ENCODE results near the gene NXPE3.

NXPE3 gene

DNA sequence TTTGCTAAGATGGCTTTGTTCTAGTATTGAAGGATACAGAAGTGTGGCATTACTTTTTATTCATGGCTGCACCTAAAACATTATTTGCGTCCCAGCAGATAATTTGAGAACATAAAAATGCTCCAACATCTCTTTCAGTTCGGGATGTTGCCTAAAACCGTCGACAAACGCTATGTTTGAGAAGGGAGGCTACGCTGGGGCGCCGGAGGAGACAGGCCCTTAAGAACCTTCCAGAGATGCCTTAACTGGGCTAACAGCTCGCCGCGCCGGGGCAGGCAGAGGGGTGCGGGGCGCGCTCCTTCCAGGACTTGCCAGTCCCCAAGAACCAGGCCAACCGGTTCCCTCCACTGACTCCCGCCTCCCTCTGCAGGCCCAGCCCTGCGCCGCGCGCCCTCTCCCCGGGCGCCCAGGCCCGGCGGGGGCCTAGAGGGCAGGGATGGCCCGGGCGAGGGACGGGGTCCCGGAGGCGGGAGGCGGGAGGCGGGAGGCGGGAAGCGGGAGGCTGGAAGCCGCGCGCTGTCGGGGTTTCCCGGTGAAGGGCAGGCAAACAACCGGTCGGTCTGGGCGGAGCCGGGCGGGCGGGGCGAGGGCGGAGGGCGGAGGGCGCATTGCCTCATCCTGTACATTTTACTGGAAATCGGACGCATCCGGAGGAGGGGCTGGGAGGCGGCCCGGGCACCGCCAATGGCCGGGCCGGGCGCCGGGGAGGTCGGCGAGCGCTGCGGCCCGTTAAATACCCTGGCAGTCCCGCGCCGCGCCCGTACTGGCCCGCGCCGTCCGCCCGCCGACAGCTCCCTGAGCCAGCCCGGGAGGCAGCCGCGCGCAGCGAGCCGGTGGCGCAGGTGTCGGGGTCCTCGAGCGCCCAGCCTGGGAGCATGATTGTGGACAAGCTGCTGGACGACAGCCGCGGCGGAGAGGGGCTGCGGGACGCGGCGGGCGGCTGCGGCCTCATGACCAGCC, 70.0 kb downstream of the NXPE3 start, which contains the start of gene NFKBIZ:
TSS of gene NFKBIZ (plus strand) at position 761 of the 960 bp plus-strand sequence. CDS start at position 876, 115 bp downstream.
- Histone ChIP-seq H3K4me3 (ENCODE audit: low read depth, low read length) (peak within 1 kb of the TSS; percentile 77), H3K36me3 (ENCODE audit: control insufficient read depth, insufficient read depth, low read length) (peaks cover 9% of the 10 kb centered on the region), H3K9ac (ENCODE audit: low read depth, low read length) (peak within 1 kb of the TSS; percentile 87), H3K27me3 (ENCODE audit: control insufficient read depth, insufficient read depth, low read length) (no peaks in the 10 kb centered on the region), H3K4me1 (ENCODE audit: control insufficient read depth, insufficient read depth, low read length) (peaks cover 5% of the 10 kb centered on the region), H3K9me3 (ENCODE audit: control insufficient read depth, insufficient read depth, low read length) (no peaks in the 10 kb centered on the region)

DNA sequence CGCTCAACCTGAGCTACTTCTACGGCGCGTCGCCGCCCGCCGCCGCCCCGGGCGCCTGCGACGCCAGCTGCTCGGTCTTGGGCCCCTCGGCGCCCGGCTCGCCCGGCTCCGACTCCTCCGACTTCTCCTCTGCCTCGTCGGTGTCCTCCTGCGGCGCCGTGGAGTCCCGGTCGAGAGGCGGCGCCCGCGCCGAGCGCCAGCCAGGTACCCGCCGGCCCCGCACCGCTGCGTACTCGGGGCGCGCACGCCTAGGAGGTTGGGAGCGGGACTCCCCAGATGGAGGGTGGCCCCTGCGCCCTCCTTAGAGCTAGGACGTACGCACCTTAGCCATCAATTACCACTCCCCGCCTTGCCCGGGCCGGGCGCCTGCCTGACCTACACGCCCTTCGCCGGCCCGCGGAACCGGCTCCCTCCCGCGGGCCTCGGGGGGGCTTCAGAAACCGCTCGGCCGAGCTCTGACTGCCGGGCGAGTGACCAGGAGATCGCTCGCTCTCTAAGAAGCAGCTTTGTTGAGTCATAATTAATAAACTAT, 70.8 kb downstream of the NXPE3 start:
- Histone ChIP-seq H3K36me3 (ENCODE audit: control insufficient read depth, insufficient read depth, low read length) (peaks cover 14% of the 10 kb centered on the region), H3K4me1 (ENCODE audit: control insufficient read depth, insufficient read depth, low read length) (peaks cover 5% of the 10 kb centered on the region), H3K9ac (ENCODE audit: low read depth, low read length) (peak overlapping the region; percentile 87), H3K9me3 (ENCODE audit: control insufficient read depth, insufficient read depth, low read length) (no peaks in the 10 kb centered on the region), H3K4me3 (ENCODE audit: low read depth, low read length) (peak overlapping the region; percentile 77), H3K27me3 (ENCODE audit: control insufficient read depth, insufficient read depth, low read length) (no peaks in the 10 kb centered on the region)

DNA sequence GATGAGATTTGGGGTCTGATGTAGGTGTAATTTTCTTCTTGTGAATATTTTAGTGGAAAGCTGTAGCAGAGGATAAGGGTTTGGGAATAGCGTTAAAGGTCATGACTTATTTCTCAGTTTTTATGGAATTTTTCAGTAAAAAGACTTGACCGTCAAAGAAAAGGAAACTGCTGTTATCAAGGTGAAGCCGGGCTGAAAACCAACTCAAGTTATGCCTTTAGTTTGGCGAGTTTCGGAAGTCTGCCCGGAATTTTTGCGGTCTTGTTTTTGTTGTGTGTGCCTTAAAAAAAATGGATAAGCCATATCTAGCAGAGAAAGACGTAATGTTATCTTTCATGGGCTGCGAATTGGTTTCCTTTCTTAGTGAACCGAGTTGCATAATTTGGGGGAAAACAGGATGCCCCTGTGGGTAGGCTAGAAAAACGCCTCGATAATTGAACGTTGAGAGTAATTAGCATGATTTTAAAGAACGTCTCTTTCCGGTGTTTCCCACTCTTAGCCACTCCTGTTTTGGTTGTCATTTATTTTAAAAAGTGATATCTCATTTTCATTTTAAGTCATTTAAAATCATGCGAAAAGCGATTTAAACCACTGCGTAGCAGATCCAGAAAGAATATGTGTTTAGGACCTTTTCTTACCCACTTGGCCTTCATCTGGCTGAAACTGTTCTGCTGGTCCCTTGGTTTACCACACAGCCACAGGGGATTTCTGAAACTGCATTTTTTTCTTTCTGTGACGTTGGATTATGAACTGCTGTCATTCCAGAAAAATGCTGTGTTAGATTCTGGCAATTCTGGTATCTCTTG, 71.4 kb downstream of the NXPE3 start:
- peak overlapping the region; percentile 77 for H3K4me3 ChIP-seq (ENCODE audit: low read depth, low read length)
- peak overlapping the region; percentile 87 for H3K9ac ChIP-seq (ENCODE audit: low read depth, low read length)
- H3K9me3 ChIP-seq (ENCODE audit: control insufficient read depth, insufficient read depth, low read length): no peaks in the 10 kb centered on the region
- peaks cover 5% of the 10 kb centered on the region for H3K4me1 ChIP-seq (ENCODE audit: control insufficient read depth, insufficient read depth, low read length)
- no peaks in the 10 kb centered on the region for H3K27me3 ChIP-seq (ENCODE audit: control insufficient read depth, insufficient read depth, low read length)
- peaks cover 20% of the 10 kb centered on the region for H3K36me3 ChIP-seq (ENCODE audit: control insufficient read depth, insufficient read depth, low read length)

- no peak overlapping the region for H3K9ac ChIP-seq (ENCODE audit: low read depth, low read length)
- no peaks in the 10 kb centered on the region for H3K27me3 ChIP-seq (ENCODE audit: control insufficient read depth, insufficient read depth, low read length)
- peak overlapping the region; percentile 77 for H3K4me3 ChIP-seq (ENCODE audit: low read depth, low read length)
- H3K4me1 ChIP-seq (ENCODE audit: control insufficient read depth, insufficient read depth, low read length): peaks cover 5% of the 10 kb centered on the region
- peaks cover 20% of the 10 kb centered on the region for H3K36me3 ChIP-seq (ENCODE audit: control insufficient read depth, insufficient read depth, low read length)
- no peaks in the 10 kb centered on the region for H3K9me3 ChIP-seq (ENCODE audit: control insufficient read depth, insufficient read depth, low read length)
Observed at GRCh38 chr3:101851072-101851770, 72.2 kb downstream of the NXPE3 start.

DNA sequence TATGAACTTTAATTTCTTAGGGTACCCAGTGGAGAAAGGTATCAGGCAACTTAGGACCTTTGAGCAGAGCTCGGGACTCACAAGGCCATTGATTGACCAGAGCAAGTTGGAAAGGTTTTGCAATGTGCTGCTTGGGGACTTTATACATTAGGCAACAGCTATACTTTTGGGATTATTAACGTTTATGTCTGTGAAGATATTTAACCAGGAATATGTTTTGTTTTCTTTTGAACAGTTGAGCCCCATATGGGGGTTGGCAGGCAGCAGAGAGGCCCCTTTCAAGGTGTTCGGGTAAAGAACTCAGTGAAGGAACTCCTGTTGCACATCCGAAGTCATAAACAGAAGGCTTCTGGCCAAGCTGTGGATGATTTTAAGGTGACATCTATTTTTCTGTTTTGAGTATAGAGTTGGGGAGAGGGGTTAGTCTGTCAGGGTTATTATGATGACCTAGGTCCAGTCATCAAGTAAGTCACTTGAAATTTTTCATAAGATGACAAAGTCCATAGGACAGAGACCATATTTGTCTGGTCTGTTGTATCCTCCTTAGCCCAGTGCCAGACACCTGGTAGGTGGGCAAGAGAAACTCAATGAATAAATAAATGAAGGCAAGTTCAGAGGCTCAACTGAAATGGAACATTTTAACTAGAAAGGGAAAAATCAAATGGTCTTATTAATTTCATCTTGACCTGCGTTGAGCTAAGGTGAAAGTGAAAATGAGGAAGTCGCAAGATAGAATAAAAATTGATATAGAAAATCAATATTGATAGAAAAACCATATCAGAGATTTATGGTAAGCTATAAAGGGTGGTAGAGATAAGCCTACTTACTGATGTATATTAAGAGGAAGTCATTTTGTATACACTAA, 73.1 kb downstream of the NXPE3 start:
- H3K9ac ChIP-seq (ENCODE audit: low read depth, low read length): no peak overlapping the region
- H3K27me3 ChIP-seq (ENCODE audit: control insufficient read depth, insufficient read depth, low read length): no peaks in the 10 kb centered on the region
- peaks cover 23% of the 10 kb centered on the region for H3K36me3 ChIP-seq (ENCODE audit: control insufficient read depth, insufficient read depth, low read length)
- H3K4me3 ChIP-seq (ENCODE audit: low read depth, low read length): no peak overlapping the region
- H3K9me3 ChIP-seq (ENCODE audit: control insufficient read depth, insufficient read depth, low read length): no peaks in the 10 kb centered on the region
- peaks cover 5% of the 10 kb centered on the region for H3K4me1 ChIP-seq (ENCODE audit: control insufficient read depth, insufficient read depth, low read length)

DNA sequence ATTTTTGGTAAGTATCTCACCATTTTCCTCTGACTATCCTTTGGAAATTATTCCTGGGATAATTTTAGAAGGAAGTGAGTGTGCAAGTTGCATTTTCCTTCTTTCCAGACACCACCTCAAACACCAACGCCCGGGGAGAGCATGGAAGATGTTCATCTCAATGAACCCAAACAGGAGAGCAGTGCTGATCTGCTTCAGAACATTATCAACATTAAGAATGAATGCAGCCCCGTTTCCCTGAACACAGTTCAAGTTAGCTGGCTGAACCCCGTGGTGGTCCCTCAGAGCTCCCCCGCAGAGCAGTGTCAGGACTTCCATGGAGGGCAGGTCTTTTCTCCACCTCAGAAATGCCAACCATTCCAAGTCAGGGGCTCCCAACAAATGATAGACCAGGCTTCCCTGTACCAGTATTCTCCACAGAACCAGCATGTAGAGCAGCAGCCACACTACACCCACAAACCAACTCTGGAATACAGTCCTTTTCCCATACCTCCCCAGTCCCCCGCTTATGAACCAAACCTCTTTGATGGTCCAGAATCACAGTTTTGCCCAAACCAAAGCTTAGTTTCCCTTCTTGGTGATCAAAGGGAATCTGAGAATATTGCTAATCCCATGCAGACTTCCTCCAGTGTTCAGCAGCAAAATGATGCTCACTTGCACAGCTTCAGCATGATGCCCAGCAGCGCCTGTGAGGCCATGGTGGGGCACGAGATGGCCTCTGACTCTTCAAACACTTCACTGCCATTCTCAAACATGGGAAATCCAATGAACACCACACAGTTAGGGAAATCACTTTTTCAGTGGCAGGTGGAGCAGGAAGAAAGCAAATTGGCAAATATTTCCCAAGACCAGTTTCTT, 74.2 kb downstream of the NXPE3 start:
- Histone ChIP-seq H3K4me1 (ENCODE audit: control insufficient read depth, insufficient read depth, low read length) (peaks cover 5% of the 10 kb centered on the region), H3K27me3 (ENCODE audit: control insufficient read depth, insufficient read depth, low read length) (no peaks in the 10 kb centered on the region), H3K9ac (ENCODE audit: low read depth, low read length) (no peak overlapping the region), H3K9me3 (ENCODE audit: control insufficient read depth, insufficient read depth, low read length) (no peaks in the 10 kb centered on the region), H3K36me3 (ENCODE audit: control insufficient read depth, insufficient read depth, low read length) (peaks cover 29% of the 10 kb centered on the region), H3K4me3 (ENCODE audit: low read depth, low read length) (no peak overlapping the region)

DNA sequence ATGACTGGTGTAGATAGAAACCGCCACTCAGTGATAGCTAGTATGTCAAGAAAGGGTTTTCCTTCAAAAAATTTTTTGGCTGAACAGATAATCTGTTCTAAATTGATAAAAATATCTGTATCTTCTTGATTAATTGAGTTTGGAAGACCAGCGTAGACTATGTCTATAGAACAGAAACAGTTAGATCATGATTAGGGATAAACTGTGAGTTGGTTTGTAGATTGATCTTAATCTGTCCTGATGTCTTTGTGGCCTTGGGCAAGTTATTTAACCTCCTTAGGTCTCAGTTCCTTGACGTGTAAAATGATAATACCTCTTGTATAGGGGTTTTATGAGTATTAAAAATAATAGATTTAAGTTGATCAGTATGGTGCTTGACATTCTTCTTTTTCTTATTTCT, 75.0 kb downstream of the NXPE3 start:
- no peaks in the 10 kb centered on the region for H3K9me3 ChIP-seq (ENCODE audit: control insufficient read depth, insufficient read depth, low read length)
- no peak overlapping the region for H3K9ac ChIP-seq (ENCODE audit: low read depth, low read length)
- no peaks in the 10 kb centered on the region for H3K4me1 ChIP-seq (ENCODE audit: control insufficient read depth, insufficient read depth, low read length)
- H3K4me3 ChIP-seq (ENCODE audit: low read depth, low read length): no peak overlapping the region
- H3K36me3 ChIP-seq (ENCODE audit: control insufficient read depth, insufficient read depth, low read length): peaks cover 29% of the 10 kb centered on the region
- no peaks in the 10 kb centered on the region for H3K27me3 ChIP-seq (ENCODE audit: control insufficient read depth, insufficient read depth, low read length)

DNA sequence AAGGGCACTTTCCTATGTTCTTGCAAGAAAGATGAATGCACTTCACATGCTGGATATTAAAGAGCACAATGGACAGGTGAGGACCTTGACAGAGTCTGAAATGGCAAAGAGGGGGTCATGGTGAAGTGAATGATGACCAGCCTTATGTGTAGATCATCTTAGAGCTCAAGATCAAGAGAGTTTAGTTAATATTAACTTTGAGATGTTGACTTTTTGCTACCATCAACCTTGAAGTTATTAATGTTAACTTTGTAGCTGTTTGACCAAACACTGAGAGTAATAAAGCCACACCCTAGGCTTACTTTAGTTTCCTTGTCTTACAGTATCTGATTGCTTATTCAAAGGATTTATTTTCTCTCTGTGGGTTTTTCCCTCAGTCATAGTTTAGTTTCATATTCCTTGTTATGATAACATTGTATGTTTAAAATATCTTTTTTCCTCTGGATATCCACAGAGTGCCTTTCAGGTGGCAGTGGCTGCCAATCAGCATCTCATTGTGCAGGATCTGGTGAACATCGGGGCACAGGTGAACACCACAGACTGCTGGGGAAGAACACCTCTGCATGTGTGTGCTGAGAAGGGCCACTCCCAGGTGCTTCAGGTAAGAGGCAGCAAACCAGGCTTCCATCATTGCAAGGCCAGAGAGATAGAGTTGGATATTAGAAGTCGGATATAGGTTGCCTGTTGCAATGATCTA, 75.7 kb downstream of the NXPE3 start:
- no peak overlapping the region for H3K4me3 ChIP-seq (ENCODE audit: low read depth, low read length)
- H3K9ac ChIP-seq (ENCODE audit: low read depth, low read length): no peak overlapping the region
- H3K4me1 ChIP-seq (ENCODE audit: control insufficient read depth, insufficient read depth, low read length): no peaks in the 10 kb centered on the region
- H3K27me3 ChIP-seq (ENCODE audit: control insufficient read depth, insufficient read depth, low read length): no peaks in the 10 kb centered on the region
- H3K36me3 ChIP-seq (ENCODE audit: control insufficient read depth, insufficient read depth, low read length): peaks cover 29% of the 10 kb centered on the region
- no peaks in the 10 kb centered on the region for H3K9me3 ChIP-seq (ENCODE audit: control insufficient read depth, insufficient read depth, low read length)

- Histone ChIP-seq H3K9me3 (ENCODE audit: control insufficient read depth, insufficient read depth, low read length) (no peaks in the 10 kb centered on the region), H3K27me3 (ENCODE audit: control insufficient read depth, insufficient read depth, low read length) (no peaks in the 10 kb centered on the region), H3K4me1 (ENCODE audit: control insufficient read depth, insufficient read depth, low read length) (no peaks in the 10 kb centered on the region), H3K36me3 (ENCODE audit: control insufficient read depth, insufficient read depth, low read length) (peaks cover 29% of the 10 kb centered on the region), H3K9ac (ENCODE audit: low read depth, low read length) (no peak overlapping the region), H3K4me3 (ENCODE audit: low read depth, low read length) (no peak overlapping the region)
Observed at GRCh38 chr3:101857301-101857741, 78.3 kb downstream of the NXPE3 start.
